ENCODE measurements around the gene KIRREL3.
A peak's percentile ranks its signal among the peaks of the same experiment; 100 is the strongest.

The KIRREL3 gene

GRCh38 chr11:126901783-126902182 is 98.8 kb downstream of the KIRREL3 start:
- DNase-seq: no peak

DNA sequence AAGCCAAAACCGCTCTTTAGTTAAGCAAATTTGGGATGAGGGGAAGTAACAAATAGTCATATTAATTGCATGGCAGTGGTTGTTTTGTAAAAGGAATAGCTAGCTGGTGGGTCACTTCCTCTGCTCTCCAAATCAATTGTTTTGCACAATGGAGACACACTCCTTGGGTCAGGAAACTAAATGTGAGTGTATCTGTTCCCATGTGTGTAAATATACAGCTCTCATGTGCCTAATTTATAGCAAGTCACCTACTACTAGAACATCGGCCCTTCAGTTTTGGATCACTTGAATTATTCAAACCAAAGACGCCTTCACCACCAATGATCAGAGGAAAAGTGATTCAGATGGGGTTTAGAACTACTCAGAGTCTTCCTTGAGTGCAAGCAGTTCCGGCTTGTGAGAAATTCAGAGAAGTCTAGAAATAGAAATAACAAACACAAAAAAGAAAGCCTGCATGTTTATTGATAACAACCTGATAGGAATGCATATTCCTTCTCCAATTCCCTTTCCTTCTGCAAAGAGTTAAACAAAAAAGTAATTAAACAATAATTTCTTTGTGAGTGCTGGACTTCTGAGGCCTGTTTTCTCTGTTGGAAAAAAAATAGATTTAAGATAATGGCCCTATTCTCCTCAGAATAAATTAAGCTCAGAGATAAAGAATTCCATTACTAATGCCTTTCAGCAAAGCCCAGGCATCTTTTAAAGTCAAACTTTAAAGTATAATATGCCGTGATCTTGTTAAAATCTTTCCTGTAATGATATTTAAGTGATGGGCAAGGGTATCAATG is 100.4 kb downstream of the KIRREL3 start:
- no peak for DNase-seq

- DNase-seq: no peak
Measured at GRCh38 chr11:126898802-126899201, 101.8 kb downstream of the KIRREL3 start.

DNA sequence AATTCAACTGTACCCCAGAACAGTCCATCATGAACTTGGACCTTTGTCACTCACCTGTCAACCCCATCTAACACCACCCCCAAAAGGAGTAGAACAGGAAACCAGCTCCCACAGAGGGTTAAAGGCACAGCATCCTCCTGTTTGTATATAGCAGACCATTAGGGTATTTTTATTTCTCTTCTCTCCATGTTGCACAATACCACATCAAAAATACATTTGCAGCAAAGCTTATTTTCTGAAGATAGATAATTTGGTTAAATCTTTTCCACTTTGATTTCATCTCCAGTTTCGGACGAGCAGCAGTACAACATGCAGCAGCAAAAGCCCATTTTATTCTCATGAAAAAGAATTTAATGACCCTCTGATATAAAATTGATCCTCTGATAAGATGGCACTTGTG is 103.1 kb downstream of the KIRREL3 start:
- no peak for DNase-seq

DNA sequence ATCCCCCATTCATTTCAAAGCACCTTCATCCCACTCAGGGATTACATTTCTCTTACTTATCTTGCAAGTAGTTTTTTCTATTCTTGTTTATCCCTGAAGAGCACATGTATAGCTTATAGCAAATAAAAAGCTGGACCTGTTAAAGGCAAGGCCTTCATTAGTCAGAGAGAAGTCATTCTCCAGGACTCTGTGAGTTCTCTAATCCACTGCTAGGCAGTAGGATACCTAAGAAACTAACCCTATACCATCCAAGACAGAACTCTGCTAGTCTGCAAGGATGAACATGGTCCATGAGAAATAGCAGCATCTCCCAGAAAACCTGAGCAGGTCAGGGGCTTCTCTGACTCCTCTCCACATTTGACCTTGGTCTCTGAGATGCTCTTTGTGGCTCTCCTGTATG is 104.5 kb downstream of the KIRREL3 start:
- DNase-seq: no peak

DNA sequence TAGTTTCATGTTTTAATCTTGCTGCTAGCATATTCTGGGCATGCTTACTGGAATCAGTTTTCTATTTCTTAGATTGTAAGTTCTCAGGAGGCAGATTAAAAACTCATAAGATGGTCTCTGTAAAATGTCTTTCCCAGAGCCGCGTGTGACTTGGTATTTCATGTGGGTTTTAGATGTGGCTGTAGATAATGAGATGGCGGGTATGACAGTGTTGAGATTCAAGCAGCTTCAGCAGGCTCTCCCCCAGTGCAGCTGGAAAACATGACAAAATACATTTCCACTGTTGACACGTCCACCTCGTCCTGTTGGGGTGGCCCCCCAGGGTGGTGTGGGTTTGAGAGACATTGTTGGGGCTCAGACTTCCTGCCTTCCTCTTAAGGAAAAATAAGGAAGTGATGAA is 106.8 kb downstream of the KIRREL3 start:
- DNase-seq: no peak

- DNase-seq: peak; percentile 50
Measured at GRCh38 chr11:126892756-126893155, 107.8 kb downstream of the KIRREL3 start.

DNA sequence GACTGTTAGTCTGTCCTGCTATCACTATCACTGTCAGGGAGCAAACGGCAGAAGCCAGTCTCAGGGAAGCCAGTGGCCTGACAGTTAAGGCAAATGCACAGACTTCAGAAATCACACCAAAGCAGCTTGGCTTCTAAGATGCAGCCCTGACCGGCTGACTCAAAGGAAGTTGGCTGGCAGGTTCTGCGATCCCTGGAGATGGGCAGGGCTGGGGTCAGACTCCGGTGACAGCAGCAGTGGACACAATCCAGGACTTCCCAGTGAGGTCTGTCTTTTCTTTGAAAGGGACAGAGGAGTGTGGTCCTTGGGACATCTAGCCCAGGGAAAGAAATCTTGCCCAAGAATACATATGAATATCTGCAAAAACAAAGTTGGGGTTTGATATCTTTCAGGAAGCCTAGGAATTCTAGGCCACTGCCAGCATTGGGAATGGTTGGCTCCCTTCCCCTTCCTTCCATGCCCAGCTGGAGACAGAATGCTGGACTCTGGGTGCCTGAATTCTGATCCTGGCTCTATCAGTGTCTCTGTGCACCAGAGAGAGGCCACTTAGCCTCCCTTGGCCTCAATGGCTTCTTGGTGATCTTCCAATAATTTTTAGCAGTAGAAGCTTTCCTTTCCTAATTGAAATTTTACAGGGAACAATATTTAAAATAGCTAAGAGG is 108.9 kb downstream of the KIRREL3 start:
- no peak for DNase-seq

DNA sequence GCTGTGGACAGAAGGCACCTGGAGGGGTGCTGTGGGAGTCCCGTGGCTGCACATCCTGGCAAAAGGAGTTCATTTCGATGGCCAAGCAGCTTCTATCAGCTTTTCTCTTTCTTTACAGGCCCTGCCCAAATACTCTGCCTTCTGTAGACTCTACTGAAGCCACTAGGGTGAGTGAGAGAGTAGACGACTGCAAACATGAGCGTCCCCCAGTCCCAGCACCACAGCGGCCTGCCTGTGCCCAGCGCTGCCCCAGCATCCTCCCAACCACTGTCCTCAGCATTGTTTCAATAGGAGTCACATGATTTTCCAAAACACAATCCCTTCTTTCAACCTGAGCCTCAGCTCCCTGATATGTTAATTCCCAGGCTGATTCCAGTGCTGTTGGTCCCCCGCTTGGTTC is 110.0 kb downstream of the KIRREL3 start:
- no peak for DNase-seq

- DNase-seq: no peak
Measured at GRCh38 chr11:126888115-126888712, 112.4 kb downstream of the KIRREL3 start.

- DNase-seq: no peak
Measured at GRCh38 chr11:126886636-126887035, 113.9 kb downstream of the KIRREL3 start.

- DNase-seq: no peak
Measured at GRCh38 chr11:126886085-126886484, 114.5 kb downstream of the KIRREL3 start.

DNA sequence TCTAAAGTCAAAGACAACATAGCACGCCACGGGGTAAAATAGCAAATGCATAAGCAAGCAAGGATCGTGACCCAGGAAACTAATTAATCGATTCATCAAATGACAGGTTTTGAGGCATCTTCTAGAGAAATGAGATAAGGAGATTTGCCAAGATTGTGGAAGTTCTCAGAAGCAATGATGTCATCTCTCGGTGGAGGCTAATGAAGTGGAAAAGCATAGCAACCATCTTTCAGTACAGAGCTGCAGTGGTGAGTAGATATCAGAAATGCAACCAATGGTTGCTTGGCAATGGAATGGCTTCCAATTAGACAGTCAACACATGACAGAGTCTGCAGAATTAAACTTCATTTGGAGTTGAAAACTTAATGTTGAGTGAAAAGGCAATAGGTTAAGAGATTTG is 116.0 kb downstream of the KIRREL3 start:
- DNase-seq: no peak

- no peak for DNase-seq
Measured at GRCh38 chr11:126884192-126884591, 116.4 kb downstream of the KIRREL3 start.

DNA sequence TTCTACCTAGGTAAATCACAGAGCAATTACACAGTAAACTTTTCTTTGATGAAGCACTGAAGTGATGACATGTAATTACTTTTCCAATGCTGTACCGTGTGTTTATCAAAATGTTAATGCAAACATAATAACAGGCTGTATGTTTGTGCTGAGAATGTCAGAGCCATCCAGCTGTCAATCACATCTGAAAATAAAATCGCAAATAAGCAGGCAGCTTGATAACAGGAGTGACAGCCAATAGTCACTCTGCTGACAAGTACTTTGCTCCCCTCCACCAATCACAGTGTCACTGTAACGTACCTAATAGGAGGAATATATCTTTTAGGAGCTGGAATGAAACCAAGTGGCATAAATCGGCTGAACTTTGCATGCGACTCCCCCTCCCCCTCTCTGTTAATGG is 119.7 kb downstream of the KIRREL3 start:
- no peak for DNase-seq

GRCh38 chr11:126879516-126879915 is 121.1 kb downstream of the KIRREL3 start:
- no peak for DNase-seq

DNA sequence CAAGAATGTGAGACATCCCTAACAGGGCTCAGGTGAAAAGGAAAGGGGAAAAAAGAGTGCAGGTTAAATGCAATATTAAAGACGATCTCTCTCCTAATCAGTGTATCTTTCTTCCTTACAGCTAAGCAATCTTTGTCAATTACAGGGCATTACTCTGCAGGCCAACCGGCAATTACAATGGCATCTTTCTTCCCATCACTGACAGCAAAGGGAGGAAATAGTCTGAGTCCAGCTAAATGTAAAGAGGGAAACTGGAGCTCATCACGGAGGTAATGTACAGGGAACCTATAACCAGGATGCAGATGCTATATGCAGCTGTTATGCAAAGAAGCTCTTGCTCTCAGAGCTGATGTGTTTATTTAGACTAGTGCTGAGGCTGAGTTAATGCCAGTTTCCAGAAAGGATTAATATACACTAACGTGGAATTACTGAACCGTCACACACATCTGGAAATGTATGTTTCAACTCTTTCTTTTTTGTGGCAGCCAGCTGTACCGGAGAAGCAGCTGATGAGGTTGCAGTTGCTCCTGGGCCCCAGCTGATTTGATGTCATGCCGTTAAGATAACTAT is 121.6 kb downstream of the KIRREL3 start:
- DNase-seq: no peak

- no peak for DNase-seq
Measured at GRCh38 chr11:126874831-126875230, 125.7 kb downstream of the KIRREL3 start.

DNA sequence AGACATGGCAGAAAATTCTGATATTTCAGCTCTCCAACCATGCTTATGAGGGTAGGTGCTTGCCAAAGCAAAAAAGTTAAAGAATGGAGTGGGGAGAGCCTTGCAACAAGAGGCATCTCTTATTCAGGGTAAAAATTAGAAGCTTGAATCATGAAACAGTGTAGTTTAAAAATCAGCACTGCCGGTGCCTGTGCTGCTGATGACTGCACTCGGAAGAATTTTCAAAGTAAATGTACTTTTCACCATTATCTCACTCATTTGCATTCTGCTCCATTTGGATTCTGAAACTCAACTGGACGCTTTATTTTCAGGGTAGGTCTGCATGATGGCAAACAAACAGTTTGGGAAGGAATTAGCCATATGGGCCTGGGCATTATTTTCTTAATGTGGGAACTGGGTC is 126.3 kb downstream of the KIRREL3 start:
- DNase-seq: no peak

DNA sequence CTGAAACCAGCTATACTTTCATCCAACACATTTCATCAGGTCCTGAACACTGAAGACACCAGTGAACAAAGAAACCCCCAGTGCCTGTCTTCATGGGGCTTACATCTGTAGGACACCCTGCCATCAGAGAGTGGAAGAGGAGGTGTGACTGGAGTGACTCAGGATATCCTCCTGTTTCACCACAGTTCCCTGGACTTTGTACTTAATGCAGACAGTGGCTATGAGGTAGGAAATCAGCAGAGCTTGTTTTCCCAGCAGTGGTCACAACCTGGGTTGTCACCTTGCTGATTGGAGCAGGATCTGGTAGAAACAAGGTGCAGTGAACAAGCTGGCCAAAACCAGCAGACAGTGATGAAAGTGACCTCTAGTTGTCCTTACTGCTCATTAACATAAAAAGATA is 128.8 kb downstream of the KIRREL3 start:
- no peak for DNase-seq

DNA sequence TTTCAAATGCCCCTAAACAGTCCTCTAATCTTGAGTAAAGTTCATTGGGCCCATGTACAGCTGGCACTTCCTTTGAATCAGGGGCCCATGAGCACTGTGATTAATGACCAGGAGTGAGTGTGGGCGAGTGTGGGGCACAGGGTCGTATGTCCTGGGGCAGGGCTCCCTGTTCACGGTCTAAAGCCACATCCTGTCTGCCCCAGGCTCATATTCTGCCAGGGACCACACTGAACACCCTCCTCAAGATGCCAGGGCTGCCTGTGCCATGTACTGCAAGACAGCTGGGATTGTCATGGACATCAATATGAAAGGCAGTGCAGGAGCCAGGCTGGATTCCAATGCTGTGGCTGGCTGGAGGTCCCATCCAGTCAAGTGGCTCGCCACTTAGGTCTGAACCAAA is 130.5 kb downstream of the KIRREL3 start:
- no peak for DNase-seq

DNA sequence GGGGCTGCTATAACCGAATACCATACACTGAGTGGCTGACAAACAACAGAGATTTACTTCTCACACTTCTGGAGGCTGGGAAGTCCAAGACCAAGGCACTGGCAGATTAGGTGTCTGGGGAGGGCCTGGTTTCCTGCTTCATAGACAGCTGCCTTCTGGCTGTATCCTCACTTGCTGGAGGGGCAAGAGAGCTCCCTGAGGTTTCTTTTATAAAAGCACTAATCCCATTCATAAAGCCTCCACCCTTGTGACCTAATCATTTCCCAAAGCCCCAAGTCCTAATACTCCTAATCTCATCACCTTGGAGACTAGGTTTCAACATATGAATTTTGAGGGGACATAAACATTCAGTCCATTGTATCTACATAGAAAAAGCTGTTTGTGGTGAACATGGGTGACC is 131.8 kb downstream of the KIRREL3 start:
- DNase-seq: no peak

DNA sequence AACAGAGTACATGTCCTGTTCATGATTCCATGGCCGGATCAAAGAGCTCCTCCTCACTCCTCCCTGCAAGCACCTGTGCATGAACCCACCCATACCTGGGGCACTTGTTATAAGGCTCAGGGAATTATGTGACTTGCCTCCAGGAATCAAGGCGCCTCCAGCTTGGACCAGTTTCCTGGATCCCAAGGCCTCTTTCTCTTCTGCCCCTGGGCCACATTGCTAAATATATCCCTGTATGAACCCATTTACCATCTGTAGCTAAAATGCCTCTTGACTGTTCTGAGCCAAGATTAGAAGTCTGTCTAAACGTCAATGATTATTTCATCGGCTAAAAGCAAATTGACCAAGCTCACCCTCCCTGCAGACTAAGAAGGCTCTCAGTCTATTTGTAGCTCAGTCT is 135.6 kb downstream of the KIRREL3 start:
- no peak for DNase-seq

Data from NCI-H1092 (cell line).